NT2/D1 (cell line): ENCODE results near the gene SPIN2A.

Source experiments
- SUZ12 ChIP-seq: IDR thresholded peaks from 2 replicates; pipeline ENCODE4 v1.6.1; 2011; ENCODE audit not compliant: insufficient read length, insufficient read depth; ENCODE audit errors: extremely low read depth
- YY1 ChIP-seq: IDR thresholded peaks from 2 replicates; pipeline ENCODE4 v1.6.1; 2011; ENCODE audit not compliant: insufficient read length, insufficient read depth
- ZNF274 ChIP-seq: IDR thresholded peaks from 2 replicates; pipeline ENCODE4 v1.6.1; 2011; ENCODE audit warnings: mild to moderate bottlenecking, low read depth, low read length

DNA sequence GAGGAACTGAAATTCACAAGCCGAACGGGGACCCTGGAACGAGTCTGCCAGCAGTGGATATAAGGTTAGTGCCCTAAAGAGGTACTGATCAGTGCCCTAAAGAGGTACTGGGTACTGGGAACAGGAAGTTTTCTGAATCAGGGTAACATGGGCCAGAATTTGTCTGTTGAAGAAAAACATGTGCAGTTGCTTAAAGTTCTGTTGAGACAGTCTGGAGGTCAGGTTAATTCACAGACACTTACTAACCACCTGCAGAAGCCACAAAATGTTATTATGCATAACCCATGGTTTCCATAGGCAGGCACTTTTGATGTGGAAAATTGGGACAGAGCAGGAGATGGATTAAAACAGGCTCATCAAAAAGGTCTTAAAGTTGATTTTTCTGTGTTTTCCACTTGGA lies 33.7 kb downstream of the SPIN2A start:
- no peak for TF ChIP-seq YY1
- no peak for TF ChIP-seq SUZ12
- TF ChIP-seq ZNF274: no peak
